RWPE1 (cell line): Measurements from ENCODE around the gene GNB1L.

Experiments used
- CTCF ChIA-PET: fragments of 350-600 bp; sonication (Branson Sonifier 250); formaldehyde crosslinking; extraction: SDS; loops from one replicate; lab custom pipeline; 2021; lab: Yijun Ruan, JAX
- POLR2A ChIA-PET: fragments of 400-600 bp; formaldehyde crosslinking; extraction: SDS; loops from one replicate; lab custom pipeline; 2020; ENCODE audit warnings: antibody characterized with exemption; ENCODE audit not compliant: low non-redundant PET; lab: Yijun Ruan, JAX
- DNase-seq: peaks from one replicate; pipeline ENCODE4 v3.0.0; 2012; ENCODE audit warnings: low spot score
- H3K27ac ChIP-seq: fragments of 450-650 bp; 2 replicates; pipeline ENCODE4 v1.5.1; 2017
- TF ChIP-seq, protein P1 (sequence below): fragments of 450-650 bp; conservative IDR thresholded peaks from 2 replicates; pipeline ENCODE4 v1.5.1; 2017; ENCODE audit warnings: low read depth, mild to moderate bottlenecking

Gene GNB1L

DNA sequence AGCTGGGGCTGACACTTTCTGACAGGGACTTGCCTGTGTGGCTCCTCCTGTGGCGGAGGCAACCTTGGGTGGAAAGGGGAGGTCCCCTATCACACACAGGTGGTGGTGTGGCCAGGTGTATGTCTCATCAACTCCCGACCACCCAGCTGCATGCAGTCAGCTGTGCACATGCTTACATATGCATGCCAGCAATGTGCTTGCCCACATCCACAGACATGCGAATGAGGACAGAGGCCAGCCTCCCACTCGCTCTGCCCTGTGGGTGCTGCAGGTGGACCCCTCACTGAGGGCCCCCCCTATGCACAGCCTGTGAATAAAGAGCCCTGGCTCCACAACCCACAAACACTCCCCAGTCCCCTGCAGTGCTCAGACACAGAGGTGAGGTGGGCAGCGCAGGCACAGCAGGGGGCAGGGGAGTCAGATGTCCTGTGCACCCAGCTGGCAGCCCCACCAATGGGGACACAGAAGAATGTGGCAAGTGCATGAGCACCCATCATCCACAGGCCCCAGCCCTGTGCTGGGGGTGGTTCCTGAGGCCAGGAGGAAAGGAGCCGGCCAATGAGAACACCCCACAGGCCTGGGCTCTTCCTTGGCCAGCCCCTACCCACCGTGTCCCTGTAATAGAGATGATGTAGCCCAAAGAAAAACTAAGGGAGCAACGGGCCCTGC lies 9.5 kb downstream of the GNB1L start:
- TF ChIP-seq, protein P1, sequence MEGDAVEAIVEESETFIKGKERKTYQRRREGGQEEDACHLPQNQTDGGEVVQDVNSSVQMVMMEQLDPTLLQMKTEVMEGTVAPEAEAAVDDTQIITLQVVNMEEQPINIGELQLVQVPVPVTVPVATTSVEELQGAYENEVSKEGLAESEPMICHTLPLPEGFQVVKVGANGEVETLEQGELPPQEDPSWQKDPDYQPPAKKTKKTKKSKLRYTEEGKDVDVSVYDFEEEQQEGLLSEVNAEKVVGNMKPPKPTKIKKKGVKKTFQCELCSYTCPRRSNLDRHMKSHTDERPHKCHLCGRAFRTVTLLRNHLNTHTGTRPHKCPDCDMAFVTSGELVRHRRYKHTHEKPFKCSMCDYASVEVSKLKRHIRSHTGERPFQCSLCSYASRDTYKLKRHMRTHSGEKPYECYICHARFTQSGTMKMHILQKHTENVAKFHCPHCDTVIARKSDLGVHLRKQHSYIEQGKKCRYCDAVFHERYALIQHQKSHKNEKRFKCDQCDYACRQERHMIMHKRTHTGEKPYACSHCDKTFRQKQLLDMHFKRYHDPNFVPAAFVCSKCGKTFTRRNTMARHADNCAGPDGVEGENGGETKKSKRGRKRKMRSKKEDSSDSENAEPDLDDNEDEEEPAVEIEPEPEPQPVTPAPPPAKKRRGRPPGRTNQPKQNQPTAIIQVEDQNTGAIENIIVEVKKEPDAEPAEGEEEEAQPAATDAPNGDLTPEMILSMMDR = no peak
- ChIA-PET CTCF (interaction anchor here (0.7 kb wide), 1 partner anchor 349 kb away, joined by 3 read pairs; no protein-coding TSS in a partner anchor), POLR2A (no interaction called here)
- no peak for DNase-seq
- peak overlapping the region; percentile 87 for H3K27ac ChIP-seq

GRCh38 chr22:19844377-19845053 lies 10.2 kb downstream of the GNB1L start:
- H3K27ac ChIP-seq = peak overlapping the region; percentile 87
- no peak for DNase-seq
- TF ChIP-seq, protein P1 = no peak
- CTCF ChIA-PET = interaction anchor here (0.7 kb wide), 1 partner anchor 348 kb away, joined by 3 read pairs; no protein-coding TSS in a partner anchor
- POLR2A ChIA-PET = no interaction called here

- ChIA-PET POLR2A (no interaction called here), CTCF (interaction anchor here (1.0 kb wide), 1 partner anchor 66 kb away, joined by 3 read pairs; no protein-coding TSS in a partner anchor)
- no peak for DNase-seq
- TF ChIP-seq, protein P1 = no peak
- peak overlapping the region; percentile 87 for H3K27ac ChIP-seq
These were observed 10.8 kb downstream of the GNB1L start for GRCh38 chr22:19843857-19844376.

DNA sequence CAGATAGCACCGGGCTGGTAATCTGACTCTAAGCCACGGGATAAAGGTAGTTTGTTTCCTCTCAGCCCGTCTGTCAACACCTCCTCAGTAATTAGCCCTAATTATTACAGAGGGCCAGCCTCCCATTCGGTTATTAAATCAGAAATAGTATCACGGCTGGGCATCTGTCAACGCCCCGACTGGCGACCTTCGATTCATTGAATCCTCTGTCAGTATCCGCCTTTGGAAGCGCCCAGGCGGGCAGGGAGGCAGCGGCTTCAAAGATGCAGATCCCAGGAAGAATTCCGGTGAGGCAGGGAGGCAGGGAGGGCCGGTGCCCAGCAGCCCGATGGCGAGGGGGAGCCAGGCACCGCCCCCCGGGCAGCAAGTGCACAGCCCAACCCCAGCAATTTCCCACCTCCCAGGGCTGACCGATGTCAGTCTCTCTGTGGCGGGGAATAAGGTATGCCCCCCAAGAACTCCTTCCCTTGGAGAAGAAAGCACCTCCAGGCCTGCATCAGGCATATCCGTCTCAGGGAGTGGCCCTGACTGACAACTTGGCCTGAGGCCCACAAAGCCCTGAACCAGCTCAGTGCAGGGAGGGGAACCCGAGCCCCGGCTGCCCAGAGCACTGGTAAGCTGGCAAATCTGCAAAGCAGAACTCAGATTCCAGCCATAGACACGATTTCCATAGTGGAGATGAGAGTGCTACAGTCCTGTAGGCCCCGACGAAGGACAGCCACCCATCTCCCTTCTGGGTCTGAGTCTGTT lies 11.4 kb downstream of the GNB1L start:
- ChIA-PET POLR2A (no interaction called here), CTCF (interaction anchor here (0.9 to 1.0 kb wide), 2 partner anchors 11 to 67 kb away, joined by 3 read pairs; no protein-coding TSS in a partner anchor)
- TF ChIP-seq, protein P1 = no peak
- peak overlapping the region; percentile 87 for H3K27ac ChIP-seq
- DNase-seq = no peak

- CTCF ChIA-PET = interaction anchor here (0.8 to 0.9 kb wide), 2 partner anchors 12 to 68 kb away, joined by 3 read pairs; no protein-coding TSS in a partner anchor
These were observed 12.1 kb downstream of the GNB1L start for GRCh38 chr22:19842393-19843106.

More at GRCh38 chr22:19842393-19843106, 12.1 kb downstream of the GNB1L start:
- no peak for DNase-seq
- TF ChIP-seq, protein P1 = no peak
- POLR2A ChIA-PET = no interaction called here
- peak overlapping the region; percentile 87 for H3K27ac ChIP-seq
